CD4-positive, alpha-beta T cell (primary cell): ENCODE data around the gene MCM3. TPM values are rescaled to one million over a fixed set of nuclear protein-coding genes. Genes with fewer than 3 reads are reported as not detected.

Source experiments
- ATAC-seq: fragments of 200-7000 bp; cut with Tn5 transposase; one replicate; pipeline ENCODE4 v1.10.0; 2022; ENCODE audit warnings: mild to moderate bottlenecking; ENCODE audit not compliant: poor library complexity
- CTCF ChIA-PET: fragments of 350-600 bp; sonication (Branson Sonifier 250); formaldehyde crosslinking; loops from one replicate; lab custom pipeline; 2021; ENCODE audit warnings: antibody characterized with exemption, inconsistent platforms; lab: Charles Lee
- POLR2A ChIA-PET: fragments of 350-600 bp; sonication (Branson Sonifier 250); formaldehyde crosslinking; loops from one replicate; lab custom pipeline; 2021; ENCODE audit warnings: antibody characterized with exemption, inconsistent platforms; lab: Charles Lee
- DNase-seq, 14 experiments: peaks; one replicate each; pipeline ENCODE4 v3.0.0-alpha.2; 2013 to 2020; ENCODE audit warnings: mixed read lengths in 2 of 14
- H3K27ac ChIP-seq, 2 donors: one replicate each; pipeline versions ENCODE4 v1.5.1 to v1.7.0; 2013; ENCODE audit warnings: low read length in 2 of 2, low read depth in 1 of 2, mild to moderate bottlenecking in 1 of 2
- H3K27me3 ChIP-seq, 2 experiments: 1 replicate in 1 of 2; 2 replicates in 1 of 2; pipeline versions ENCODE4 v1.6.1 to v1.7.0; 2013; ENCODE audit warnings: low read length in 2 of 2, control low read depth in 1 of 2, mild to moderate bottlenecking in 1 of 2, moderate library complexity in 1 of 2; ENCODE audit not compliant: insufficient read depth in 2 of 2, control insufficient read depth in 1 of 2
- H3K36me3 ChIP-seq: one replicate; pipeline ENCODE4 v1.6.1; 2013; ENCODE audit warnings: low read length, control low read depth; ENCODE audit not compliant: insufficient read depth
- H3K4me1 ChIP-seq: one replicate; pipeline ENCODE4 v1.6.1; 2013; ENCODE audit warnings: low read length, control low read depth; ENCODE audit not compliant: insufficient read depth
- H3K4me3 ChIP-seq: one replicate; pipeline ENCODE4 v1.5.1; 2013; ENCODE audit warnings: mild to moderate bottlenecking, low read length, moderate library complexity
- H3K9me3 ChIP-seq, 2 experiments: 1 replicate in 1 of 2; 2 replicates in 1 of 2; pipeline versions ENCODE4 v1.6.1 to v1.7.0; 2013; ENCODE audit warnings: low read length in 2 of 2, mild to moderate bottlenecking in 2 of 2, control low read depth in 1 of 2, moderate library complexity in 1 of 2; ENCODE audit not compliant: control insufficient read depth in 1 of 2, insufficient read depth in 1 of 2
- H3K27ac Mint-ChIP-seq: one replicate; pipeline ENCODE4 v1.8.0; 2020; ENCODE audit warnings: mixed read lengths
- H3K27me3 Mint-ChIP-seq: one replicate; pipeline ENCODE4 v1.8.0; 2021; ENCODE audit warnings: mixed read lengths
- H3K36me3 Mint-ChIP-seq: one replicate; pipeline ENCODE4 v1.8.0; 2021; ENCODE audit warnings: low read depth, mixed read lengths
- H3K4me1 Mint-ChIP-seq: one replicate; pipeline ENCODE4 v1.8.0; 2021; ENCODE audit warnings: low read depth, mixed read lengths
- H3K4me3 Mint-ChIP-seq: one replicate; pipeline ENCODE4 v1.8.0; 2020; ENCODE audit warnings: mild to moderate bottlenecking, mixed read lengths
- H3K9me3 Mint-ChIP-seq: one replicate; pipeline ENCODE4 v1.8.0; 2020; ENCODE audit warnings: mixed read lengths
- intact Hi-C, 2 experiments: fragments of 100-400 bp; cut with DNase I in 1 of 2; cut with micrococcal nuclease in 1 of 2; formaldehyde crosslinking; loops; one replicate each; pipeline versions ENCODE4 v1.15.1 to v1.9.0; 2023 to 2025; cut with DNase I, micrococcal nuclease
- total RNA-seq, 174 experiments: library from RNA in 2 of 174; stranded (reverse) in 2 of 174; gene quantifications; one replicate each; pipeline ENCODE4 v1.2.3 and lab custom pipeline; 2021 to 2026
- TF ChIP-seq, protein P1 (sequence below): fragments of 200-600 bp; IDR thresholded peaks from one replicate; pipeline ENCODE4 v1.8.0; 2022; ENCODE audit warnings: antibody characterized with exemption, mild to moderate bottlenecking

MCM3 gene
- total RNA-seq, 2 experiments from 2014 or later: 9.3 to 10.1 TPM

GRCh38 chr6:52330470-52330869 is 45.9 kb upstream of the MCM3 start:
- no peak overlapping the region for H3K27ac ChIP-seq
- ATAC-seq: no peak
- intact Hi-C loops: no loop called here

DNA sequence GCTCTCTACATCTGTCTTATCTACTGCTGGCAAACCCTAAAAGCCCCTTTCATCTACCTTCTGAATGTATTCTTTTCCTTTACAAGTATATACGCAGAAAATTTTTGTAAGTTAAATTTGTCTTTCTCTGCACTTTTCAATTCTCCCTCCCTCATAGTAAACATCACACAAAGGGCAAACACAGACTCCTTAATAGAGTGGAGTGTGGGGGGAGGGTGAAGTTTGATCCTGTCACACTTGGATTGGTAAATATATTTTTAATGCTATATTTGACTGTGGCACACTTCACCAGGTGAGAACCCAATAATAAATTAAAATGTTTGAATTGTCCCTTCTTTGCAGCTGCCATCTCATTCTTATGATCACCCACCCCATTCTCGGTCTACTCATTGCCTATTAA is 44.2 kb upstream of the MCM3 start:
- Mint-ChIP-seq H3K4me3 (no peak overlapping the region), H3K36me3 (no peaks in the 10 kb centered on the region), H3K9me3 (no peaks in the 10 kb centered on the region), H3K4me1 (peaks cover 45% of the 10 kb centered on the region), H3K27me3 (no peaks in the 10 kb centered on the region), H3K27ac (no peak overlapping the region)
- ATAC-seq (no peak), DNase-seq (no peak)
- H3K36me3 ChIP-seq: no peaks in the 10 kb centered on the region
- no peak overlapping the region for H3K27ac ChIP-seq
- POLR2A ChIA-PET: no interaction called here
- H3K9me3 ChIP-seq: no peaks in the 10 kb centered on the region
- intact Hi-C loops: no loop called here
- no peaks in the 10 kb centered on the region for H3K27me3 ChIP-seq
- TF ChIP-seq, protein P1, sequence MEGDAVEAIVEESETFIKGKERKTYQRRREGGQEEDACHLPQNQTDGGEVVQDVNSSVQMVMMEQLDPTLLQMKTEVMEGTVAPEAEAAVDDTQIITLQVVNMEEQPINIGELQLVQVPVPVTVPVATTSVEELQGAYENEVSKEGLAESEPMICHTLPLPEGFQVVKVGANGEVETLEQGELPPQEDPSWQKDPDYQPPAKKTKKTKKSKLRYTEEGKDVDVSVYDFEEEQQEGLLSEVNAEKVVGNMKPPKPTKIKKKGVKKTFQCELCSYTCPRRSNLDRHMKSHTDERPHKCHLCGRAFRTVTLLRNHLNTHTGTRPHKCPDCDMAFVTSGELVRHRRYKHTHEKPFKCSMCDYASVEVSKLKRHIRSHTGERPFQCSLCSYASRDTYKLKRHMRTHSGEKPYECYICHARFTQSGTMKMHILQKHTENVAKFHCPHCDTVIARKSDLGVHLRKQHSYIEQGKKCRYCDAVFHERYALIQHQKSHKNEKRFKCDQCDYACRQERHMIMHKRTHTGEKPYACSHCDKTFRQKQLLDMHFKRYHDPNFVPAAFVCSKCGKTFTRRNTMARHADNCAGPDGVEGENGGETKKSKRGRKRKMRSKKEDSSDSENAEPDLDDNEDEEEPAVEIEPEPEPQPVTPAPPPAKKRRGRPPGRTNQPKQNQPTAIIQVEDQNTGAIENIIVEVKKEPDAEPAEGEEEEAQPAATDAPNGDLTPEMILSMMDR: no peak
- H3K4me3 ChIP-seq: no peak overlapping the region
- CTCF ChIA-PET: interaction anchor here (1.4 kb wide), 1 partner anchor 9 kb away, joined by 3 read pairs; no protein-coding TSS in a partner anchor
- H3K4me1 ChIP-seq: peaks cover 20% of the 10 kb centered on the region

More at GRCh38 chr6:52330470-52330869, 45.9 kb upstream of the MCM3 start:
- no peak overlapping the region for H3K4me3 Mint-ChIP-seq
- Histone ChIP-seq H3K9me3 (no peaks in the 10 kb centered on the region), H3K27me3 (no peaks in the 10 kb centered on the region), H3K36me3 (no peaks in the 10 kb centered on the region), H3K4me3 (no peak overlapping the region), H3K4me1 (peaks cover 38% of the 10 kb centered on the region)
- peaks cover 62% of the 10 kb centered on the region for H3K4me1 Mint-ChIP-seq
- H3K27ac Mint-ChIP-seq: no peak overlapping the region
- DNase-seq: no peak
- no peaks in the 10 kb centered on the region for H3K9me3 Mint-ChIP-seq
- no peaks in the 10 kb centered on the region for H3K36me3 Mint-ChIP-seq
- CTCF ChIA-PET: interaction anchor here (0.7 kb wide), 1 partner anchor 77 kb away, joined by 3 read pairs; no protein-coding TSS in a partner anchor
- POLR2A ChIA-PET: interaction anchor here (1.7 kb wide), 1 partner anchor 32 kb away, joined by 4 read pairs; the partner anchor contains the start of gene PAQR8
- no peaks in the 10 kb centered on the region for H3K27me3 Mint-ChIP-seq
- TF ChIP-seq, protein P1: no peak

- TF ChIP-seq, protein P1: no peak
- no peaks in the 10 kb centered on the region for H3K36me3 Mint-ChIP-seq
- Histone ChIP-seq H3K27ac (no peak overlapping the region), H3K4me3 (no peak overlapping the region), H3K27me3 (no peaks in the 10 kb centered on the region), H3K4me1 (peaks cover 16% of the 10 kb centered on the region), H3K9me3 (no peaks in the 10 kb centered on the region), H3K36me3 (no peaks in the 10 kb centered on the region)
- ChIA-PET CTCF (interaction anchor here (1.4 kb wide), 1 partner anchor 9 kb away, joined by 3 read pairs; no protein-coding TSS in a partner anchor), POLR2A (no interaction called here)
- H3K27ac Mint-ChIP-seq: no peak overlapping the region
- ATAC-seq: no peak
- H3K9me3 Mint-ChIP-seq: no peaks in the 10 kb centered on the region
- intact Hi-C loops: no loop called here
- H3K4me3 Mint-ChIP-seq: no peak overlapping the region
- peaks cover 40% of the 10 kb centered on the region for H3K4me1 Mint-ChIP-seq
- DNase-seq: no peak
- no peaks in the 10 kb centered on the region for H3K27me3 Mint-ChIP-seq
These were observed 43.7 kb upstream of the MCM3 start for GRCh38 chr6:52328303-52328662.
